AG10803 (cell line): ENCODE measurements around the gene DYRK2.

Experiments used
- DNase-seq: peaks from one replicate; pipeline ENCODE4 v3.0.0; 2010; ENCODE audit warnings: low read depth
- H3K4me3 ChIP-seq: 2 replicates; pipeline ENCODE4 v1.5.1; 2011; ENCODE audit warnings: mild to moderate bottlenecking, low read length, control low read depth
- CTCF ChIP-seq: conservative IDR thresholded peaks from 2 replicates; pipeline ENCODE4 v1.5.1; 2011; ENCODE audit warnings: mild to moderate bottlenecking, low read length, control low read depth, inconsistent platforms

The DYRK2 gene

GRCh38 chr12:67698672-67699581 is 50.4 kb downstream of the DYRK2 start:
- TF ChIP-seq CTCF: no peak
- H3K4me3 ChIP-seq: peak overlapping the region; percentile 51
- peak; percentile 68 for DNase-seq

GRCh38 chr12:67701121-67701520 is 52.6 kb downstream of the DYRK2 start:
- DNase-seq: no peak
- TF ChIP-seq CTCF: no peak
- H3K4me3 ChIP-seq: no peak overlapping the region

- no peak for DNase-seq
- TF ChIP-seq CTCF: no peak
- no peak overlapping the region for H3K4me3 ChIP-seq
These were observed 53.6 kb downstream of the DYRK2 start for GRCh38 chr12:67702136-67702535.

GRCh38 chr12:67704071-67704470 is 55.5 kb downstream of the DYRK2 start:
- no peak for DNase-seq
- no peak overlapping the region for H3K4me3 ChIP-seq
- TF ChIP-seq CTCF: no peak

- peak; percentile 75 for DNase-seq
- no peak overlapping the region for H3K4me3 ChIP-seq
These were observed 57.1 kb downstream of the DYRK2 start for GRCh38 chr12:67705394-67706370.

GRCh38 chr12:67709367-67709954 is 60.9 kb downstream of the DYRK2 start:
- DNase-seq: no peak
- no peak for TF ChIP-seq CTCF
- H3K4me3 ChIP-seq: no peak overlapping the region

More at GRCh38 chr12:67705394-67706370, 57.1 kb downstream of the DYRK2 start:
- TF ChIP-seq CTCF: no peak
